HepG2 (cell line): ENCODE measurements around the gene CD320. TPM values are rescaled to one million over a fixed set of nuclear protein-coding genes. Genes with fewer than 3 reads are reported as not detected.

Experiments
- ARNTL ChIP-seq: sonication (generic); formaldehyde crosslinking; IDR thresholded peaks from 2 replicates; pipeline ENCODE4 v1.4.0; 2020; ENCODE audit warnings: mild to moderate bottlenecking, missing genetic modification reagents
- GATAD1 ChIP-seq: IDR thresholded peaks from 2 replicates; pipeline ENCODE4 v1.6.1; 2016; ENCODE audit warnings: missing genetic modification reagents, missing compliant biosample characterization
- GLI4 ChIP-seq: sonication (generic); formaldehyde crosslinking; IDR thresholded peaks from 2 replicates; pipeline ENCODE4 v1.5.1; 2020; ENCODE audit warnings: missing genetic modification reagents, mild to moderate bottlenecking, moderate library complexity, borderline replicate concordance
- HNRNPH1 ChIP-seq: fragments of 200-400 bp; formaldehyde crosslinking; optimal IDR thresholded peaks from 2 replicates; pipeline ENCODE3; 2017; ENCODE audit warnings: mild to moderate bottlenecking, low read depth, low read length
- NCOA2 ChIP-seq: sonication (generic); formaldehyde crosslinking; IDR thresholded peaks from 2 replicates; pipeline ENCODE4 v1.8.0; 2022; ENCODE audit warnings: inconsistent platforms
- RFX1 ChIP-seq: fragments of 450-650 bp; IDR thresholded peaks from 2 replicates; pipeline ENCODE4 v1.6.1; 2017
- RXRA ChIP-seq: sonication (generic); formaldehyde crosslinking; IDR thresholded peaks from 2 replicates; pipeline ENCODE4 v1.5.1; 2020; ENCODE audit warnings: missing genetic modification reagents
- XBP1 ChIP-seq: sonication (generic); formaldehyde crosslinking; IDR thresholded peaks from 2 replicates; pipeline ENCODE4 v1.5.0; 2020; ENCODE audit warnings: missing genetic modification reagents
- ZNF432 ChIP-seq: sonication (generic); formaldehyde crosslinking; IDR thresholded peaks from 2 replicates; pipeline ENCODE4 v1.5.0; 2020; ENCODE audit warnings: missing genetic modification reagents, mild to moderate bottlenecking, borderline replicate concordance
- ZNF629 ChIP-seq: sonication (generic); formaldehyde crosslinking; conservative IDR thresholded peaks from 2 replicates; pipeline ENCODE4 v1.5.0; 2020; ENCODE audit warnings: missing genetic modification reagents
- polyA plus RNA-seq, 8 experiments: library from polyadenylated mRNA; depleted of rRNA in 3 of 8; stranded (reverse) in 7 of 8; unstranded in 1 of 8; fragments of >200 nt; fragmentation: Illumina TruSeq in 4 of 8; extraction: Trizol in 4 of 8; gene quantifications; 2 replicates each; pipeline versions ENCODE4 v1.2.1 to v1.2.3, GENCODE V29; 2011 to 2016; ENCODE audit warnings: low read depth in 4 of 8, missing spikeins in 1 of 8, mixed read lengths in 1 of 8; ENCODE audit not compliant: insufficient read depth in 1 of 8
- total RNA-seq, 5 experiments: library from RNA; depleted of rRNA; stranded (reverse); fragments of >200 nt; fragmentation: Illumina TruSeq; extraction: Trizol; gene quantifications; 2 replicates each; pipeline ENCODE4 v1.2.3, GENCODE V29; 2016; ENCODE audit warnings: low read depth in 1 of 5
- TF ChIP-seq, protein P1 (sequence below): sonication (generic); formaldehyde crosslinking; IDR thresholded peaks from 2 replicates; pipeline ENCODE4 v1.5.0; 2020; ENCODE audit warnings: mild to moderate bottlenecking, missing genetic modification reagents, borderline replicate concordance

Gene CD320
- total and polyA plus RNA-seq, 2 of the 13 experiments (the other 11 are each of a cell fraction or from before 2014, with no cell fraction given), result 83.1 to 99.9 TPM

GRCh38 chr19:8335343-8336071, 27.3 kb upstream of the CD320 start (continued):
- TF ChIP-seq NCOA2 (CRISPR knock-in tag), result no peak
- TF ChIP-seq ZNF629 (CRISPR knock-in tag), result no peak
- TF ChIP-seq XBP1 (CRISPR knock-in tag), result no peak
- no peak for TF ChIP-seq ARNTL (CRISPR knock-in tag)
- TF ChIP-seq HNRNPH1, result no peak
- TF ChIP-seq RXRA (CRISPR knock-in tag), result no peak
- TF ChIP-seq GLI4 (CRISPR knock-in tag), result no peak
- TF ChIP-seq, protein P1, sequence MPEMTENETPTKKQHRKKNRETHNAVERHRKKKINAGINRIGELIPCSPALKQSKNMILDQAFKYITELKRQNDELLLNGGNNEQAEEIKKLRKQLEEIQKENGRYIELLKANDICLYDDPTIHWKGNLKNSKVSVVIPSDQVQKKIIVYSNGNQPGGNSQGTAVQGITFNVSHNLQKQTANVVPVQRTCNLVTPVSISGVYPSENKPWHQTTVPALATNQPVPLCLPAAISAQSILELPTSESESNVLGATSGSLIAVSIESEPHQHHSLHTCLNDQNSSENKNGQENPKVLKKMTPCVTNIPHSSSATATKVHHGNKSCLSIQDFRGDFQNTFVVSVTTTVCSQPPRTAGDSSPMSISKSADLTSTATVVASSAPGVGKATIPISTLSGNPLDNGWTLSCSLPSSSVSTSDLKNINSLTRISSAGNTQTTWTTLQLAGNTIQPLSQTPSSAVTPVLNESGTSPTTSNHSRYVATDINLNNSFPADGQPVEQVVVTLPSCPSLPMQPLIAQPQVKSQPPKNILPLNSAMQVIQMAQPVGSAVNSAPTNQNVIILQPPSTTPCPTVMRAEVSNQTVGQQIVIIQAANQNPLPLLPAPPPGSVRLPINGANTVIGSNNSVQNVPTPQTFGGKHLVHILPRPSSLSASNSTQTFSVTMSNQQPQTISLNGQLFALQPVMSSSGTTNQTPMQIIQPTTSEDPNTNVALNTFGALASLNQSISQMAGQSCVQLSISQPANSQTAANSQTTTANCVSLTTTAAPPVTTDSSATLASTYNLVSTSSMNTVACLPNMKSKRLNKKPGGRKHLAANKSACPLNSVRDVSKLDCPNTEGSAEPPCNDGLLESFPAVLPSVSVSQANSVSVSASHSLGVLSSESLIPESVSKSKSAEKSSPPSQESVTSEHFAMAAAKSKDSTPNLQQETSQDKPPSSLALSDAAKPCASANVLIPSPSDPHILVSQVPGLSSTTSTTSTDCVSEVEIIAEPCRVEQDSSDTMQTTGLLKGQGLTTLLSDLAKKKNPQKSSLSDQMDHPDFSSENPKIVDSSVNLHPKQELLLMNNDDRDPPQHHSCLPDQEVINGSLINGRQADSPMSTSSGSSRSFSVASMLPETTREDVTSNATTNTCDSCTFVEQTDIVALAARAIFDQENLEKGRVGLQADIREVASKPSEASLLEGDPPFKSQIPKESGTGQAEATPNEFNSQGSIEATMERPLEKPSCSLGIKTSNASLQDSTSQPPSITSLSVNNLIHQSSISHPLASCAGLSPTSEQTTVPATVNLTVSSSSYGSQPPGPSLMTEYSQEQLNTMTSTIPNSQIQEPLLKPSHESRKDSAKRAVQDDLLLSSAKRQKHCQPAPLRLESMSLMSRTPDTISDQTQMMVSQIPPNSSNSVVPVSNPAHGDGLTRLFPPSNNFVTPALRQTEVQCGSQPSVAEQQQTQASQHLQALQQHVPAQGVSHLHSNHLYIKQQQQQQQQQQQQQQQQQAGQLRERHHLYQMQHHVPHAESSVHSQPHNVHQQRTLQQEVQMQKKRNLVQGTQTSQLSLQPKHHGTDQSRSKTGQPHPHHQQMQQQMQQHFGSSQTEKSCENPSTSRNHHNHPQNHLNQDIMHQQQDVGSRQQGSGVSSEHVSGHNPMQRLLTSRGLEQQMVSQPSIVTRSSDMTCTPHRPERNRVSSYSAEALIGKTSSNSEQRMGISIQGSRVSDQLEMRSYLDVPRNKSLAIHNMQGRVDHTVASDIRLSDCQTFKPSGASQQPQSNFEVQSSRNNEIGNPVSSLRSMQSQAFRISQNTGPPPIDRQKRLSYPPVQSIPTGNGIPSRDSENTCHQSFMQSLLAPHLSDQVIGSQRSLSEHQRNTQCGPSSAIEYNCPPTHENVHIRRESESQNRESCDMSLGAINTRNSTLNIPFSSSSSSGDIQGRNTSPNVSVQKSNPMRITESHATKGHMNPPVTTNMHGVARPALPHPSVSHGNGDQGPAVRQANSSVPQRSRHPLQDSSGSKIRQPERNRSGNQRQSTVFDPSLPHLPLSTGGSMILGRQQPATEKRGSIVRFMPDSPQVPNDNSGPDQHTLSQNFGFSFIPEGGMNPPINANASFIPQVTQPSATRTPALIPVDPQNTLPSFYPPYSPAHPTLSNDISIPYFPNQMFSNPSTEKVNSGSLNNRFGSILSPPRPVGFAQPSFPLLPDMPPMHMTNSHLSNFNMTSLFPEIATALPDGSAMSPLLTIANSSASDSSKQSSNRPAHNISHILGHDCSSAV (CRISPR knock-in tag), result no peak
- no peak for TF ChIP-seq ZNF432
- TF ChIP-seq RFX1, result no peak
- no peak for TF ChIP-seq GATAD1 (CRISPR knock-in tag)
